Activated CD8-positive, alpha-beta memory T cell treated with anti-CD3 and anti-CD28 coated beads, Interleukin-2, amount 10 ng/mL, durations not matched to agents 7 days and 5 days (primary cell): ENCODE measurements around the gene IL22RA2. TPM values are rescaled to one million over a fixed set of nuclear protein-coding genes. Genes with fewer than 3 reads are reported as not detected.
"Not testable (repeated sequence)": the region's sequence is repeated elsewhere in the genome, so short reads cannot be mapped to it uniquely, and the experiment has no call there.

Source experiments
- ATAC-seq: fragments of 150-1000 bp; cut with Tn5 transposase; one replicate; pipeline ENCODE4 v1.10.0; 2021; ENCODE audit warnings: moderate library complexity
- CTCF ChIA-PET: fragments of 350-600 bp; sonication (Branson Sonifier 250); formaldehyde crosslinking; loops from one replicate; lab custom pipeline; 2021; ENCODE audit warnings: antibody characterized with exemption; lab: Charles Lee
- DNase-seq: peaks from one replicate; pipeline ENCODE4 v3.0.0-alpha.2; 2020
- H3K27ac Mint-ChIP-seq: one replicate; pipeline ENCODE4 v1.8.0; 2021; ENCODE audit warnings: mild to moderate bottlenecking, mixed read lengths
- H3K27me3 Mint-ChIP-seq: one replicate; pipeline ENCODE4 v1.8.0; 2021; ENCODE audit warnings: mixed read lengths
- H3K36me3 Mint-ChIP-seq: one replicate; pipeline ENCODE4 v1.8.0; 2021; ENCODE audit warnings: mild to moderate bottlenecking, mixed read lengths
- H3K4me1 Mint-ChIP-seq: one replicate; pipeline ENCODE4 v1.8.0; 2021; ENCODE audit warnings: mixed read lengths
- H3K4me3 Mint-ChIP-seq: one replicate; pipeline ENCODE4 v1.8.0; 2021; ENCODE audit warnings: mild to moderate bottlenecking, moderate library complexity, mixed read lengths
- H3K9me3 Mint-ChIP-seq: one replicate; pipeline ENCODE4 v1.8.0; 2022; ENCODE audit warnings: low read depth, mixed read lengths
- total RNA-seq, 2 experiments: library from RNA; stranded (reverse); gene quantifications; one replicate each; pipeline ENCODE4 v1.2.3, GENCODE V29; 2021

The IL22RA2 gene
- total RNA-seq, 2 experiments from 2014 or later, result not detected

GRCh38 chr6:137211910-137212309, 38.5 kb upstream of the IL22RA2 start:
- ATAC-seq (no peak), DNase-seq (no peak)
- CTCF ChIA-PET, result no interaction called here
- Mint-ChIP-seq H3K4me1 (peaks cover 18% of the 10 kb centered on the region), H3K27me3 (no peaks in the 10 kb centered on the region), H3K36me3 (peaks cover 54% of the 10 kb centered on the region), H3K27ac (no peak overlapping the region), H3K4me3 (no peak overlapping the region), H3K9me3 (peaks cover 12% of the 10 kb centered on the region)

DNA sequence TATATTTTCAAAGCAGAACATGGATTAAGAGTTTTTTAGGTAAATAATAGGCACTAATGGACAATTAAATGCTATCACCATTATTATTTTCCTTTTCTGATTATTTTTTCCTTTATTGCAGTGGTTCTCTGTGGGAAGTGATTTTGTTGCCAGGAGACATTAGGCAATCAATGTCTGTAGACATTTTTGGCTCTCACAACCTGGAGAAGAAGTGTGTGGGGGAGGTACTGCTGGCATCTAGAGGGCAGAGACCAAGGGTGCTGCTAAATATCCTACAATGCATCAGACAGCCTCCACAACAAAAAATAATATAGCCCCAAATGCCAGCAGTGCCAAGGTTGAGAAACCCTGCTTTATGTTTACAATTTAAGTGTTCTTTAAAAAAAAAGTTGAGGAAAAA, 37.5 kb upstream of the IL22RA2 start:
- peaks cover 12% of the 10 kb centered on the region for H3K9me3 Mint-ChIP-seq
- no peak overlapping the region for H3K4me3 Mint-ChIP-seq
- H3K4me1 Mint-ChIP-seq, result peaks cover 17% of the 10 kb centered on the region

DNA sequence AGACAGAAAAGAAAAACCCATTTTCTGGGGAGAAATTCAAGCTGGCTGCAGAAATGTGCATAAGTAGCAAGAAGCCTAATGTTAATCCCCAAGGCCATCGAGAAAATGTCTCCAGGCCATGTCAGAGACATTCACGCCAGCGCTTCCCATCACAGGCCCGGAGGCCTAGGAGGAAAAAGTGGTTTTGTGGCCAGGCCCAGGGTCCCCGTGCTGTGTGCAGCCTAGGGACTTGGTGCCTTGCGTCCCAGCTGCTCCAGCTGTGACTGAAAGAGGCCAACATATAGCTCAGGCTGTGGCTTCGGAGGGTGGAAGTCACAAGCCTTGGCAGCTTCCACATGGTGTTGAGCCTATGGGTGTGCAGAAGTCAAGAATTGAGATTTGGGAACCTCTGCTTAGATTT, 34.8 kb upstream of the IL22RA2 start:
- ATAC-seq, result no peak
- H3K27me3 Mint-ChIP-seq, result no peaks in the 10 kb centered on the region
- H3K27ac Mint-ChIP-seq, result no peak overlapping the region
- peaks cover 57% of the 10 kb centered on the region for H3K36me3 Mint-ChIP-seq
- CTCF ChIA-PET, result interaction anchor here (1.5 kb wide), 1 partner anchor 114 kb away, joined by 3 read pairs; no protein-coding TSS in a partner anchor
- peaks cover 12% of the 10 kb centered on the region for H3K9me3 Mint-ChIP-seq
- H3K4me3 Mint-ChIP-seq, result no peak overlapping the region
- H3K4me1 Mint-ChIP-seq, result peaks cover 4% of the 10 kb centered on the region
- no peak for DNase-seq

More for the DNA sequence above, 37.5 kb upstream of the IL22RA2 start:
- ATAC-seq (no peak), DNase-seq (no peak)
- H3K27me3 Mint-ChIP-seq, result no peaks in the 10 kb centered on the region
- CTCF ChIA-PET, result no interaction called here
- H3K27ac Mint-ChIP-seq, result no peak overlapping the region
- peaks cover 60% of the 10 kb centered on the region for H3K36me3 Mint-ChIP-seq

DNA sequence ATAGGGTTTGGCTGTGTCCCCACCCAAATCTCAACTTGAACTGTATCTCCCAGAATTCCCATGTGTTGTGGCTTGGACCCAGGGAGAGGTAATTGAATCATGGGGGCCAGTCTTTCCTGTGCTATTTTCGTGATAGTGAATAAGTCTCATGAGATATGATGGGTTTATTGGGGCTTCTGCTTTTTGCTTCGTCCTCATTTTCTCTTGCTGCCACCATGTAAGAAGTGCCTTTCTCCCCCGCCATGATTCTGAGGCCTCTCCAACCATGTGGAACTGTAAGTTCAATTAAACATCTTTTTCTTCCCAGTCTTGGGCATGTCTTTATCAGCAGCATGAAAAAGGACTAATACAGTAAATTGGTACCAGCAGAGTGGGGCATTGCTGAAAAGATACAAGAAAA, 34.0 kb upstream of the IL22RA2 start:
- DNase-seq, H3K27me3 Mint-ChIP-seq, ATAC-seq, H3K4me3 Mint-ChIP-seq, H3K27ac Mint-ChIP-seq, H3K4me1 Mint-ChIP-seq: not testable (repeated sequence)
- CTCF ChIA-PET, result interaction anchor here (1.5 kb wide), 1 partner anchor 113 kb away, joined by 3 read pairs; no protein-coding TSS in a partner anchor
- Mint-ChIP-seq H3K9me3 (peaks cover 12% of the 10 kb centered on the region), H3K36me3 (peaks cover 58% of the 10 kb centered on the region)

DNA sequence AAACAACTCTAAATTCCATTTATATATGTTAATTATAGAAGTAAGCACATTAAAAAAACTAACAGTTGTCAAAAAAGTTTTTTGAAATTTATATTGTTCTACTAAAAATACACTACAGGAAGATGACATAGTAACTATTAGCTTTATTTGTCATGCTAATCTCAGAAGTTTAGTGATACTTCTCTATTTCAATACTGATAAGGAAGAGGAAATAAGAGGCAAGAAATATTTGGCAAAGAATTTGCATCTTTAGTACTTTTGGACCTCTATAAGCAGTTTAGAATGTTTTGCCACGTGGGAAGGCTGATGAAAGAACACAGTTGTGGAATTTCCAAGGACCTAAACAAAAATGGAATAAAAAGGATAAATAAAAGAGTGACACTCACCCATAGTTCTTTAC, 33.1 kb upstream of the IL22RA2 start:
- H3K4me1 Mint-ChIP-seq, result no peaks in the 10 kb centered on the region
- CTCF ChIA-PET, result no interaction called here

GRCh38 chr6:137203256-137203655, 29.8 kb upstream of the IL22RA2 start:
- ATAC-seq (no peak), DNase-seq (no peak)
- H3K4me3 Mint-ChIP-seq, result no peak overlapping the region
- CTCF ChIA-PET, result no interaction called here
- peaks cover 49% of the 10 kb centered on the region for H3K36me3 Mint-ChIP-seq
- H3K4me1 Mint-ChIP-seq, result no peaks in the 10 kb centered on the region
- peaks cover 5% of the 10 kb centered on the region for H3K9me3 Mint-ChIP-seq
- no peak overlapping the region for H3K27ac Mint-ChIP-seq
- no peaks in the 10 kb centered on the region for H3K27me3 Mint-ChIP-seq

More for the DNA sequence above, 33.1 kb upstream of the IL22RA2 start:
- H3K4me3 Mint-ChIP-seq, result no peak overlapping the region
- ATAC-seq (no peak), DNase-seq (no peak)
- peaks cover 12% of the 10 kb centered on the region for H3K9me3 Mint-ChIP-seq
- H3K27me3 Mint-ChIP-seq, result no peaks in the 10 kb centered on the region
- no peak overlapping the region for H3K27ac Mint-ChIP-seq
- H3K36me3 Mint-ChIP-seq, result peaks cover 55% of the 10 kb centered on the region

DNA sequence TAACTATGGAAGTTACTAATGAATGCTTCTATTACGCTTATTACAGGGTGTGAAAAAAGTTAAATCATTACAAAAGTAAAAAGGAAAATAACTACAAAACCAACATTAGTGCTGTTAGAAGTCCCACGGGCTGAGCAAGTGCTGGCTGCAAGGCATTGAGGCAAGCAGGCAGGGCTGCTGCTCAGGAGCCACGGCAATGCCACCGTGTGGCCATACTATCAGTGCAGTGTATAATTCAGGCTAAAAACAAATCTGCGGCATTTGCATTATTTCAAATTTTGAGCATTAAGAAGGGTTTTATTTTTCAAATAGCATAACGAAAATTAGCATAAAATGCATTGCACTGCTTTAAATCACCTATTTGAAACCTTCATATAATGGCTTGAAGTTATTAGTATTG, 28.6 kb upstream of the IL22RA2 start:
- Mint-ChIP-seq H3K4me3 (no peak overlapping the region), H3K27me3 (no peaks in the 10 kb centered on the region), H3K36me3 (peaks cover 48% of the 10 kb centered on the region), H3K4me1 (no peaks in the 10 kb centered on the region), H3K9me3 (no peaks in the 10 kb centered on the region), H3K27ac (no peak overlapping the region)
- DNase-seq (no peak), ATAC-seq (no peak)
- CTCF ChIA-PET, result no interaction called here

DNA sequence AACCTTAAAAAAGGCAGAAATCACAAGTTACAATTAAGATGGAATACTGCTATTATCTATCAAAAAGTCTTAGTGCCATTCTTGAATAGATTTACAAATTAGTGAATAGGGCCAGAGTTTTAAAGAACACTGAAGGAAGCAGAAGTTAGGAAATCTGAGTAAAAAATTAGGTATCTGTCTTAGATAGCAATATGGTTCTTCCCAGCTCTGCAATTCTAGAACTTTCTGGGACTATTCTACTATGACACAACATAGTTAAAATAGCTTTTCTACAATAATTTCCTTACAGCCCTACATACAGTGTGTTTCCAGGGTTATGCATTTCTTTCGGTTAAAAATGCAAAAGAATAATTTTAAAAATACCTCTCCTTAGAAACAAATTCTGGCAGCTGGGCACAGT, 27.6 kb upstream of the IL22RA2 start:
- Mint-ChIP-seq H3K36me3 (peaks cover 46% of the 10 kb centered on the region), H3K27me3 (no peaks in the 10 kb centered on the region), H3K4me1 (no peaks in the 10 kb centered on the region), H3K9me3 (no peaks in the 10 kb centered on the region), H3K4me3 (no peak overlapping the region), H3K27ac (no peak overlapping the region)
- CTCF ChIA-PET, result interaction anchor here (0.8 kb wide), 1 partner anchor 40 kb away, joined by 3 read pairs; no protein-coding TSS in a partner anchor
- ATAC-seq, result no peak
- no peak for DNase-seq

GRCh38 chr6:137200288-137200687, 26.8 kb upstream of the IL22RA2 start:
- Mint-ChIP-seq H3K36me3 (peaks cover 42% of the 10 kb centered on the region), H3K4me3 (no peak overlapping the region), H3K4me1 (no peaks in the 10 kb centered on the region)

GRCh38 chr6:137197684-137198645, 24.5 kb upstream of the IL22RA2 start:
- Mint-ChIP-seq H3K27ac (no peak overlapping the region), H3K9me3 (no peaks in the 10 kb centered on the region), H3K36me3 (peaks cover 30% of the 10 kb centered on the region), H3K27me3 (no peaks in the 10 kb centered on the region), H3K4me1 (no peaks in the 10 kb centered on the region), H3K4me3 (no peak overlapping the region)
- CTCF ChIA-PET, result no interaction called here
- no peak for ATAC-seq
- no peak for DNase-seq

More at GRCh38 chr6:137200288-137200687, 26.8 kb upstream of the IL22RA2 start:
- ATAC-seq (no peak), DNase-seq (no peak)
- no peaks in the 10 kb centered on the region for H3K27me3 Mint-ChIP-seq
- no peaks in the 10 kb centered on the region for H3K9me3 Mint-ChIP-seq
- CTCF ChIA-PET, result interaction anchor here (0.8 kb wide), 1 partner anchor 39 kb away, joined by 3 read pairs; no protein-coding TSS in a partner anchor
- no peak overlapping the region for H3K27ac Mint-ChIP-seq

DNA sequence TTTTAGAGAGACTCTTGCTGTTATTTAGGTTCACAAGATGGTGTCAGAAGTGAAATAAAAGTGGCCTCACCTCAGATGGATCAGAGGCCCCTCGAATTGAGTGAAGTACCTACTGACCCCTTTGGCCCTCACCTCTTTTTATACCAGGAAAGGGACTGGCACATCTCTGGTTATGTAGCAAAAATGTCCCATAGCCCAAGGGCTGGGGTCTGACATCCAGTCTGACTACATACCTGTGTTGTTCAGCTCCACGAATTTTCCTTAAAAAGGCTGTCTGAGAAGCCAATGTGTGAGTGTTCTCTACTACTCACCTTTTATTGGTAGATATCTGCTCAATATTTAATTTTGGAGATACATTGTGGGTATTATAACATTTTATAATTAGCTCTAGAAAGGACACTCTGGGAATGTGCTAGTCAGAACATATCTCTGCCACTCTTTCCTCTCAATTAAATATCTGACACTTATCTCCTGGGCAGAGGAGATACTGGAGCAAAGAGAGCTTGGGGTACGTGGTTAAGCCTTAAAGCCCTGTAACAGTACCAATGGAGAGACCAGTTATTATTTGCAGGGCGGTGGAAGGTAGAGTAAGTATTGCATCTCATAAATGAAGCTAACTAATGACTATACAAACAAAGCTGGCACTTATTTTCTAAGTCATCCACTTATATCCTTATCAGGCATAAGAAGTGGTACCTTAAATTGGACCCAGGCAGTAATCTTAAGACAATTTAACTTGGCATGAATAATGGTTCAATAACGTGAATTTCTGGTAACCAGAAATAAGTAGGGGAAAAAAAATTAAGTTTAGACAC, 20.0 kb upstream of the IL22RA2 start:
- ATAC-seq (no peak), DNase-seq (no peak)
- Mint-ChIP-seq H3K27ac (no peak overlapping the region), H3K36me3 (peaks cover 20% of the 10 kb centered on the region), H3K4me3 (no peak overlapping the region), H3K4me1 (no peaks in the 10 kb centered on the region), H3K9me3 (peaks cover 7% of the 10 kb centered on the region), H3K27me3 (no peaks in the 10 kb centered on the region)
- CTCF ChIA-PET, result interaction anchor here (0.7 kb wide), 1 partner anchor 20 kb away, joined by 4 read pairs; no protein-coding TSS in a partner anchor

DNA sequence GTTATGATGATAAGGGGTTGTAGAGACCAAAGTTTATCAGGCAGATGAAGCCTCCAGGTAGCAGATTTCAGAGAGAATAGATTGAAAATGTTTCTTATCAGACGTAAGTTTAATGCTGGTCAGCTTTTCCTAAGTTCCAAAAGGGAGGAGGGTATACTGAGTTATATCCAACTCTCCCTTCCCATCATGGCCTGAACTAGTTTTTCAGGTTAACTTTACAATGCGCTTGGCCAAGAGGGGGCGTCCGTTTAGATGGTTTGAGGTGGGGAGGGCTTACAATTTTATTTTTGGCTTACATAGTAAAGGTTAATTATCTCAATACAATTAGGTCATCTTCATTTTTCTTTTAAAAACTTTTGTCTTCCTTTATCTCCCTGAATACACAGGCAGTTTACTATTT, 19.4 kb upstream of the IL22RA2 start:
- no peak overlapping the region for H3K4me3 Mint-ChIP-seq
- DNase-seq (no peak), ATAC-seq (no peak)
- peaks cover 15% of the 10 kb centered on the region for H3K36me3 Mint-ChIP-seq
- H3K4me1 Mint-ChIP-seq, result no peaks in the 10 kb centered on the region
- CTCF ChIA-PET, result no interaction called here
- H3K27ac Mint-ChIP-seq, result no peak overlapping the region
- H3K27me3 Mint-ChIP-seq, result no peaks in the 10 kb centered on the region
- H3K9me3 Mint-ChIP-seq, result peaks cover 7% of the 10 kb centered on the region

- H3K27ac Mint-ChIP-seq, result no peak overlapping the region
- no peaks in the 10 kb centered on the region for H3K4me1 Mint-ChIP-seq
- H3K9me3 Mint-ChIP-seq, result peaks cover 8% of the 10 kb centered on the region
- CTCF ChIA-PET, result no interaction called here
- DNase-seq, result no peak
- ATAC-seq, result no peak
- H3K4me3 Mint-ChIP-seq, result no peak overlapping the region
- H3K27me3 Mint-ChIP-seq, result no peaks in the 10 kb centered on the region
- peaks cover 11% of the 10 kb centered on the region for H3K36me3 Mint-ChIP-seq
Measured at GRCh38 chr6:137191670-137192069, 18.2 kb upstream of the IL22RA2 start.
